Stimulated activated naive CD8-positive, alpha-beta T cell treated with anti-CD3 and anti-CD28 coated beads, Interleukin-15, amount 100 ng/mL, for 72 hours (primary cell): Measurements from ENCODE around the gene CCL4.

ENCODE experiments used
- ATAC-seq: fragments of 150-1000 bp; cut with Tn5 transposase; 2 replicates; pipeline ENCODE4 v1.10.0; 2021; ENCODE audit warnings: mild to moderate bottlenecking, moderate library complexity
- DNase-seq, 2 donors: peaks; one replicate each; pipeline ENCODE4 v3.0.0; 2021 to 2022
- H3K27ac Mint-ChIP-seq, 2 donors: one replicate each; pipeline ENCODE4 v1.8.0; 2022; ENCODE audit warnings: mild to moderate bottlenecking in 2 of 2, mixed read lengths in 2 of 2, moderate library complexity in 2 of 2
- H3K27me3 Mint-ChIP-seq: one replicate; pipeline ENCODE4 v1.8.0; 2022; ENCODE audit warnings: mixed read lengths
- H3K4me1 Mint-ChIP-seq: one replicate; pipeline ENCODE4 v1.8.0; 2022; ENCODE audit warnings: mild to moderate bottlenecking, mixed read lengths
- H3K4me3 Mint-ChIP-seq, 2 donors: one replicate each; pipeline ENCODE4 v1.8.0; 2022; ENCODE audit warnings: mild to moderate bottlenecking in 2 of 2, mixed read lengths in 2 of 2, moderate library complexity in 1 of 2
- H3K9me3 Mint-ChIP-seq, 2 donors: one replicate each; pipeline ENCODE4 v1.8.0; 2022; ENCODE audit warnings: mixed read lengths in 2 of 2

CCL4 gene

DNA sequence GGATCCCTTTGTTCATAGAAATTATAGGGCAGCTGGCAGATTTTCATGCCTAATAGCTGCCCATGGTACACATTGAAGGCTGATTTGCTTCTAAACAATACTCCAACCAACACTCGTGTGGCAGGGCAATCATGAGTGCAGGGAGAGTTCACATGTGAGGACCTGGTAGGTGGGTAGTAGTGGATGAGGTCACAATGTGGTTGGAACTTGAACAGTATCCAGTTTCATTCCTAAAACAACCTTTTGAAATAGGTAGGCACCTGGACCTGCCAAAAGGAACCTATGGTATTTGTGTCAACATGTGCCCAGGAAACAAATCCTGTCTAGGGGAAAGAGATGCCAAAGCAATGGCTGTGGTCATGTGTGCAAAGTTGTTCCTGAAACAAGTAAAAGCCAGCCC lies 32.8 kb downstream of the CCL4 start:
- H3K27ac Mint-ChIP-seq: no peak overlapping the region
- H3K4me3 Mint-ChIP-seq: no peak overlapping the region
- peaks cover 16% of the 10 kb centered on the region for H3K27me3 Mint-ChIP-seq
- ATAC-seq: no peak
- DNase-seq: no peak
- peaks cover 6% of the 10 kb centered on the region for H3K4me1 Mint-ChIP-seq
- H3K9me3 Mint-ChIP-seq: peaks cover 12 to 15% of the 10 kb centered on the region in 2 donors

DNA sequence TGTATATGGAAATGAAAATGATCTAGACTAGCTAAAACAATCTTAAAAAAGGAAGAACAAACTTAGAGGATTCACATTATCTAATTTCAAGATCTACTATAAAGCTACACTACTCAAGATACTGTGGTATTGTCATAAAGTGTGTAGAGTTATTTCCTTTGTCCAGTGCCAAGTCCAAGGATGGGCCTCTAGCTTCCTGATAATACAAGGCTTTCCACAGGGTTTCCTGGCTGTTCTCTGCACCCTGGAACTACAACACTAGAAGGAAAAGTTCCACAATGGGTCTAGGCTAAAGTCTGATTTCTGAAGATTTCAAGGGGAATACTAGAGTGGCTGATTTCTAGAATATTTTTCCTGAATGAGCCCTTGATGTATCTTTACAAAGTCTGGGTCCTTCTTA lies 38.6 kb downstream of the CCL4 start:
- Mint-ChIP-seq H3K27me3 (peaks cover 8% of the 10 kb centered on the region), H3K4me3 (no peak overlapping the region), H3K9me3 (peaks cover 8 to 11% of the 10 kb centered on the region in 2 donors), H3K4me1 (peaks cover 6% of the 10 kb centered on the region), H3K27ac (no peak overlapping the region)
- ATAC-seq (no peak), DNase-seq (no peak)

DNA sequence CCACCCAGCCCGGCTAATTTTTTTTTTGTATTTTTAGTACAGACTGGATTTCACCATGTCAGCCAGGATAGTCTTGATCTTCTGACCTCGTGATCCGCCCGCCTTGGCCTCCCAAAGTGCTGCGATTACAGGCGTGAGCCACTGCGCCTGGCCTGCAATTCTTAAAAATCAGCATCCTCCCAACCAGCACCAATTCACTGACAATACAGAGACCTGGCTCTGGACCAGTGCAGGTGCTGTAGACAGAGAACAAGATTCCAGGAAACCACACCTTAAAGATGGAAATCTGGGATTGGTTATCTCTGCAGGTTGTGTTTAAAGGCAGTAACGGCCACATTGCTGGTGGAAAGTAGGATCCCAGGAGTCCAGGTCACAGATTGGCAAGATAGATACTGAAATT lies 39.2 kb downstream of the CCL4 start:
- H3K27ac Mint-ChIP-seq: no peak overlapping the region
- no peak overlapping the region for H3K4me3 Mint-ChIP-seq
- peaks cover 8% of the 10 kb centered on the region for H3K27me3 Mint-ChIP-seq
- H3K9me3 Mint-ChIP-seq: peaks cover 6 to 7% of the 10 kb centered on the region in 2 donors
- DNase-seq: no peak
- ATAC-seq: no peak
- peaks cover 5% of the 10 kb centered on the region for H3K4me1 Mint-ChIP-seq

DNA sequence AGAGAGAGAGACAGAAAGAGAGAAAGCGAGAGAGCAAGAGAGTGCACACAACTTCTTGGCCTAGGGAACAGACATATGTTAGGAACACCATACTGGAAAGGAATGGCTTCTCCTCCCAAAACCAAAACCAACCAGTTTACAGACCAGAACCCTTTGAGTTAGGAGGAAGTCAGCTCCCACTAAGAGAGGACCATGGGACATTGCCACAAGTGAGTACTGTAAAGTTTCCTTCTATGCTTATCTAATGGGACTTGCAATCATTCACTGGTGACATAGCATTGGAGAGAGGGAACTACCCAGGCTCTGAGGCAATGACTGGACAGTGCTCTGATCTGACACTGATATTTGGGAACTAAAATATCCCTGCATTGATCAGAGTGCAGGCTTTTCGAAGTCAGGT lies 40.4 kb downstream of the CCL4 start:
- ATAC-seq: no peak
- Mint-ChIP-seq H3K9me3 (no peaks in the 10 kb centered on the region), H3K27me3 (peaks cover 10% of the 10 kb centered on the region), H3K4me1 (peaks cover 4% of the 10 kb centered on the region), H3K4me3 (no peak overlapping the region), H3K27ac (no peak overlapping the region)
- DNase-seq: no peak

DNA sequence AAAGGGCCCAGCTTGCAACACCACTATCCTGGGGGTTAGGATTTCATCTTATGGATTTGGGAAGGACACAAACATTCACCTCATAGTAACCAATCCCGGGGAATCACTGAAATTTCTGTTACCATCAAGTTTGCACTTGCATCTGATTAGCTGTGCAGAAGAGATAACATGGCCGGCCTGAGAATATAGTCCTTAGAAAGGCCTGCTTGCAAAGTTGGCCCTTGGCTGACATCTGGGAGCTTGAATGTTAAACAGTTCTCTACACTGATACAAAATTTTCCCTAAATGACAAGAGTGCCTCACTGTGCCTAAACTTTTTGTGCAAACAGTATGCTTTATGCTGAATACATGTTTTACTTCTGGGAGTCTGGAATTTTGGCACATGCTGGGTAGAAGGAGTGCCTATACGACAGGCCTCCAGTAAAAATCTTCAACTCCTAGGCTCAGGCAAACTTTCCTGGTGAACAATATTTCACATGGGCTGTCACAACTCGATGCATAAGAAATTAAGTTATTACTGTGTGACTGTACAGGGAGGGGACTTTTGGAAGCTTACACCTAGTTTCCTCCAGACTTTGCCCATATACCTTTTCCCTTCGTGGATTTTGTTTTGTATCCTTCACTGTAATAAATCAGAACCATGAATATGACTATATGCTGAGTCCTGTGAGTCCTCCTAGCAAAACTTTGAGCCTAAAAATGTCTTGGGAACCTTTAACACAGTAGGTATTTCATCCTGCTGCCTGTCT lies 41.5 kb downstream of the CCL4 start:
- Mint-ChIP-seq H3K9me3 (no peaks in the 10 kb centered on the region), H3K27ac (no peak overlapping the region), H3K27me3 (peaks cover 21% of the 10 kb centered on the region), H3K4me3 (no peak overlapping the region), H3K4me1 (peaks cover 12% of the 10 kb centered on the region)
- DNase-seq (no peak), ATAC-seq (no peak)

DNA sequence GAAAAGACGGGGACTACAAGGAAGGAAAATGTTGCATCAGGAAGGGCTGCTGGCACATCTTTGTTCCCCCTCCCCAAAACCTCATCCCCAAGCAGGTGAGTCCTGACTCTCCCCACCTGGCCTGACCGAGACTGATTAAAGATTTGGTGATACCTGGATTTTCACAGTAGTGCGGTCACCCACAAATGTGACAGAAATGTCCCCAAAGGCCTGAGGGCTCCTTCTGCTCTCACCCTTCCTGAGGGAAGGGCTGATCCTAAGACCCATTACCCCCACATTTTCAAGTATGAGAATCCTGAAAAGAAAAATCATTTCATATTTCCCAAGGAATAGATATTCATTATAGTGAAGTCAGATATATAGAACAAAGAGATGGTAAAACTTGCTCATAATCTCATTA lies 44.0 kb downstream of the CCL4 start:
- ATAC-seq: no peak
- Mint-ChIP-seq H3K9me3 (no peaks in the 10 kb centered on the region), H3K4me1 (peaks cover 12% of the 10 kb centered on the region), H3K4me3 (no peak overlapping the region), H3K27me3 (peaks cover 27% of the 10 kb centered on the region), H3K27ac (no peak overlapping the region)
- DNase-seq: no peak

DNA sequence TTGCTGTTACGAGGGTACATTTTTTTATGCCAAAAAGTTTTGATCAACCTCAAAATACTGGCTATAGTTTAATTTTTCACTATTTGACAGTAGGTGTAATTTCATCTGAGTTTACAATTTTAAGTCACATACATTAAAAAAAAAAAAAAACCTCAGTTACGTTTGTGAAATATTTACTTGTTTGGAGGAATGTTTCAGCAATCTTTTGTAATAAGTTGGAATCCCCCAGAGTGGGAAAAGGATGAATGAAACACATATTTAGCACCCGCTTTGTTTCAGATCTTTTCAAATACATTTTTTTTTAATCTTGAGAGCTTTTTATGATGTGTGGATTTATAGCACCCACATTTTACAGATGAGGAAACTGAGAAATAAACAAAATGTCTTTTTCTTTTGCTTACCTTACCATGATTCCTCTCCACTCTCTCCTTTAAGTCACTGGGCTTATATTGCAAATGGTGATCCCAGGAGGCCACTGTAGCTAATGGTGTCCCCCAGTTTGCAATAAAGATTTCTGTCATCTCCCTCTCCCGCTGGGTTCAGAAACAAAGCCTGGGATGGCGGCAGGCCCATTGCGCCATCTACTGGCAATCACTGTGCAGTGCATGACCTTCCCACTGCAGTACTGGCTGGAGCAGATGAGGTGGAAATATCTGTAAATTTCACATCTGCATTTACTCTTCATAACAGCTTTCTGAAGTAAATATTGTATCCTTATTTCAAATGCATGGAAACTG lies 45.1 kb downstream of the CCL4 start:
- DNase-seq (peak; percentile 66 to 71), ATAC-seq (peak; percentile 82)
- Mint-ChIP-seq H3K4me1 (peaks cover 12% of the 10 kb centered on the region), H3K27me3 (peaks cover 34% of the 10 kb centered on the region), H3K27ac (no peak overlapping the region), H3K9me3 (no peaks in the 10 kb centered on the region), H3K4me3 (no peak overlapping the region)

DNA sequence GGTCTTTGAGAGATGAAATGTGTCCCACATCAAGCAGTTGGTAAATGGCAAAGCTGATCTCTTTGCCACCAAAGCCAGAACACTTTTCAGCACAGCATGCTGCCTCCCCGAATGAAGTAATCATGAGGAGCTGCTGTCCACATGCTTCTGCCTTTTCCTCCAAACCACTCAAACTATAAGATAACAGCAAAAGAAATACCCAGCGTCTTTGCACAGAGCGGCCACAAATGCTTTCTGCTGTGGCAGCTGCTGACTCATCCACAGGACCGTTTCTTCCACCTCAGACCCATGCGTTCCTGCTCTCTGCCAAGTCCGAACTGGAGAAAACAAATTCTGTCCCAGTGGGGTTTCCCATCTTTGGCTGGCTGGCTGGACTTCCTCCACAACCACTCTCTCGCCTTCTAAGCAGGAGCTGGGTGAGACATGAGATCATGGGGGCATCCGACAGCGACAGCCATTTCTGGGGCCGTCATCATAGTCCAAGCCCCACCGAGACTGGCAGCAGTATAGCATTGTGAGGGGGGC lies 45.7 kb downstream of the CCL4 start:
- Mint-ChIP-seq H3K4me3 (peak overlapping the region in 1 of 2 donors; percentile 22), H3K9me3 (no peaks in the 10 kb centered on the region), H3K4me1 (peaks cover 16% of the 10 kb centered on the region), H3K27me3 (peaks cover 40% of the 10 kb centered on the region), H3K27ac (no peak overlapping the region)
- DNase-seq (no peak), ATAC-seq (peak; percentile 26)

DNA sequence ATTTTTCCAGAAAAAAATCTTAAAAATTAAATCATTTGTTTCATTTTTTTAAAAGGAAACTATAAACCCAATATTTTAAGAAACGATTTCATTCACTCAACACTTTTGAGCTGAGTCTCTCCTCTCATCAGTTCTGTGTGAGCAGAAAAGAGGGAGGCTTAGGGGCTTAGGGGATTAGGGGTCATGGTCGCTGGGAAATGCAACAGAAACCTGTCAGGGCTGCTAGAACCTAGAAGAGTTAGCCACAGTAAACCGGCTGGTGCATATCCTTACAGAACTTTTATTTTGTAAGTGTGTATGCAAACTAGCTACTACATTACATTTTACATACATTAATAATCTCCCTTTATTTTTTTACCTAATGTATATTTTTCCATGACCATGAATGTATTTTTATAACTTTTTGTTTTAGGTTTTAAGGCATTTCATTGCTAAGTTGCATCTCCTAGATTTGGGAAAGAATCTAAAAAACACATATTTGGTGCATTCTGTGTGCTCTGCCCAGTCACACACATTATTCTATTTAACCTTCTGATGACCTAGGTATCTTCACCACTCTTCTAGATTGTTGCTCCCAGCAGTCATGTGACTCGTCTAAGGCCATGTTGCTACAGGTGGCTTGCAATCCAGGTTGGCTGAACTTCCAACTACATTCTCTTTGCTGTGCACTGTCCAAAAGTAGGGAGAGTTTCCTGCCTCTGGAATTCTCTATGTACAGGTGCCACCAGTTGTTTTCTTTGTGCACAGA lies 48.4 kb downstream of the CCL4 start:
- Mint-ChIP-seq H3K4me1 (peaks cover 18% of the 10 kb centered on the region), H3K4me3 (no peak overlapping the region), H3K9me3 (no peaks in the 10 kb centered on the region), H3K27me3 (peaks cover 42% of the 10 kb centered on the region), H3K27ac (no peak overlapping the region)
- no peak for DNase-seq
- ATAC-seq: no peak

DNA sequence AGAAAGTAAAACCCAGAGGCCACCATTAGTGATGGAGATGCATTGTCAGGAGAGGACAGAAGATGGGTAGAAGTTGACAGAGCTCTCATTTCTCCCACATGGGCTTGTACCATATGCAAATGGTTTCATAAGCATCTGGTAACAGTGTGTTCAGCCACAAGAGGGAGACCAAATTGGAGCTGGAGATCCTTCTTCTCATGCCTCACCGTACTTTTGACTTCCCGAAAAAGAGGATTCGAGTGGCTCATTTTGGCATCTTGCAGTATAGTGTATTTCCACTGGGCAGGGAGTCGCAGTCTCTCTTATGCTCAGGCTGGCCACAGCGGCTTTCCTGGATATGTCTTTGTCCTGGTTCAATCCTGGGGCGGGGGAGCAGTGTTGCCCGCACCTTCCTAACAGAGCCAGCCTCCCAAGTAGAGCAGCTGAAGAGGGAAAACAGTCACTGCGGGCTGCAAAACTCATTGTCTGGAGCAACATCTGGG lies 49.1 kb downstream of the CCL4 start:
- H3K9me3 Mint-ChIP-seq: no peaks in the 10 kb centered on the region
- ATAC-seq (no peak), DNase-seq (no peak)
- peaks cover 18% of the 10 kb centered on the region for H3K4me1 Mint-ChIP-seq
- H3K27me3 Mint-ChIP-seq: peaks cover 42% of the 10 kb centered on the region
- no peak overlapping the region for H3K4me3 Mint-ChIP-seq
- H3K27ac Mint-ChIP-seq: no peak overlapping the region

DNA sequence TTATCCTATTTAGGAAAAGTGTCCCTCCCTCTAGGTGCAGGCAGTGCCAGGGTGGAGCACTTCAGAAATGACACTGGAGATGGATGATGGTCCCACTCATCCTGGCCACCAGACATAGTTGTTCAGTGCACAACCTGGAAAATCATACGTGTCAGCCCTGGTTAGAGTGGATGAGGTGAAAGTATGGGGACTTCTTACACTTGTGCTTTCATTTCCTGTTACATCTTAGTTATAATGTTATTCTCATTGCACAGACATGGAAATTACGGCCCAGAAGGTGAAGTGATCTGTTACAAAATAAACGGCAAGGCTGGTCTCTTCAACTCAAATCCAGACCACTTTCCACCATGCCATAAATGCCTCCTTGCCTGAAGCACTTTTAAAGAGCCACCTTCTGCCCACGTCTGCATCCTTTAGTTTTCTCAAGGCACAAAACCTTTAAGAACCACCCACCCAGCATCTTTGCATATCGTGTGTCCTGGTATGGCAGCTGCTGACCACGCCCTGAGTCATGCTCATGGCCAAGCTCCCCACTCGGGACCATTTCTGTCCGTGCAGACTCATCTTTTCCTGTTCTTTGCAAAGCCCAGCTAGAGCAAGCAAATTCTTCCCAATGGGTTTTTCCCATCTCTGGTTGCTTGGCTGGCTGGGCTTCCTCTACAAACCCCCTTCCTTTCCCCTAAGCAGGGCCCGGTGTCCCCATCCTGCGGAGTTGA lies 50.4 kb downstream of the CCL4 start:
- ATAC-seq (no peak), DNase-seq (no peak)
- H3K4me1 Mint-ChIP-seq: peaks cover 13% of the 10 kb centered on the region
- no peak overlapping the region for H3K4me3 Mint-ChIP-seq
- no peak overlapping the region for H3K27ac Mint-ChIP-seq
- peaks cover 40% of the 10 kb centered on the region for H3K27me3 Mint-ChIP-seq
- H3K9me3 Mint-ChIP-seq: no peaks in the 10 kb centered on the region
